Stimulated activated CD4-positive, alpha-beta T cell treated with anti-CD3 and anti-CD28 coated beads, TNF-alpha, amount 100 ng/mL, for 1 hour (primary cell): Measurements from ENCODE around the gene TMEM174.
"Not testable (repeated sequence)": the region's sequence is repeated elsewhere in the genome, so short reads cannot be mapped to it uniquely, and the experiment has no call there.

Source experiments
- DNase-seq, 3 donors: peaks; one replicate each; pipeline ENCODE4 v3.0.0-alpha.2; 2020; ENCODE audit warnings: low read depth in 3 of 3, low spot score in 1 of 3

TMEM174 gene

DNA sequence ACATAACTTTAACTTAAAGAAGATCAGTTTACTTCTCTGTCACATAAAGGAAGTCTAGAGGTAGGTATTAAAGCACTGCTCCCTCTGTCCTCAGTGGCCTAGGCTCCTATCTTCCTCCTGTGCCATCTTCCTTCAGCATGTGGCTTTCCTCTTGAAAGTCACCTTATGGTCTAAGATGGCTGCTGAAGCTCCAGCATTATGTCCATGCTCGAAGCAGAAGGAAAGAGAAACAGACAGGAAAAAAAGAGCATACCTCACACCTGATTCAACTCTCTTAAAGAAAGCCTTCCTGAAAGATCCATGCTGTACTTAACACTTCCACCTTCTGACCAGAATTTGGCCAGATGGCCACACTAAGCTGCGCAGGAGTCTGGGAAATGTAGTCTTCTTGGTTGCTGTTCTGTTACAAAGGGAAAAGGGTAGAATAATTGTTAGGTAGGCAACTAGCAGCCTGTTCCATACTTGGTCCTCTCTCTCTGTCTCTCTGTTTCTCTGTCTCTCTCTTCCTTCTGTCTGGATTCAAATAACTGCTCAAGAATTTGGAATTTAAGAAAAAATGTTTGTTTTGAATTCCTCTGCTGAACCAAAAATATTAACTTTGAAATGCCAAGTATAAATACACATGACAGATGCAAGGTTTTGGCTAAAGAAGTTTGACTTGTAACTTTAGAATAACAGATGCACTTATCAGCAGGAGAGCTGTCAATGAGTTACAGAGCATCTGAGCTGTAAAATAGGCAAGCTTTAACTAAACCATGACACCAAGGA, 16.0 kb downstream of the TMEM174 start:
- DNase-seq: no peak

DNA sequence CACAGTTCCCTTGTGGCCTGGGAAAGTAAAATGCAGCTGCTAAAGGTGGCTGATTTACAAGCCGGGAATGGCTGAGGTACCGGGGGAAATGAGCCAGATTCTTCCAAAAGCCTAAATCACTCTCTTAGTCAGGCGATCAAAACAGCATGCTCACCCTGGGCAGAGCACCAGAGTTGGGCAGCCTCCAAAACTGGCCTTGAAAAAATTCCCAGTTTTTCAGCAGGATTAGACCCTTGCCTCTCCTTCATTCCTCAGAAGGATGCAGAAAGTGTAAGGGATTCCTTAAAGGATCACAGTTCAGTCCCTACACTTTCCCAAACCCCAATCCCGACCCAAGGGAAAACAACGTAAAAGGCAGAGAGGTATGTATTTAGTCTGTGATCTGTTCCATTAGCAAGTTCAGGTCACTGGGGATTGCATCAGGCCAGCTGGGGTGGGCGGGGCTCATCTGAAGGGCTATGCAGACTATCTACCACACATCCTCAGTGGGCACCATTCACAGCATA, 16.9 kb downstream of the TMEM174 start:
- DNase-seq: no peak

DNA sequence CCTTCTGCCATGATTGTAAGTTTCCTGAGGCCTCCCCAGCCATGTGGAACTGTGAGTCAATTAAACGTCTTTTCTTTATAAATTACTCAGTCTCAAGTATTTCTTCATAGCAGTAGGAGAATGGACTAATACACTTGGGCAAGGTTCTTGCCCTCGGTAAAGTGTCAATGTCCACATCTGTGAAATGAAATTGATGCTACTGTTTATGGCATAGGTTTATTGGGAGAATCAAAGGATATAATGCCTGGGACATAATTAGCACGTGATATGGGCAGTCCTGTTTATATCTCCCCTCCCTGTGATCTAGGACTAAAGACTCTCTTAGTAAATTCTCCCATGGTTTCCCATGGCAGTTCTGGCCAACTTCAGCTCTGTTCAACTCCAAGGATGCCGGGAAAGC, 19.4 kb downstream of the TMEM174 start:
- no peak for DNase-seq

DNA sequence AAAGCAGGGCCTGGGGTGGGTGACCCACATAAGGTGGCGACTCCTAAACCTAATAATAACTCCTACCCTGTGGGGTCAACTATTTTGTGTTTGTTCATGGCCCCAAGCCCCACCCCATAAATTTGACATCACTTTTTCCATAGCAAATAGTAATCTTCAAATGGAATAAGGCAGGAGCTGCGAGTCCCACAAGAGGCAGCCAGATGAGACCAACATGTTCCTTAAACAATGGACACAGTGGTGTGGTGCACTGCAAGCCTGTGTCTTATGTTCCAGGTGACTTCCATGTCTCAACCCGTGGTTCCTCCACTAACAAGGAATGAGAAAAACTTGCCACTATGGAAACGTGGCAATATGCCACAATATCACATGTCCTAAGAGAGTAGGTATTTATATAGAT, 20.6 kb downstream of the TMEM174 start:
- no peak for DNase-seq

DNA sequence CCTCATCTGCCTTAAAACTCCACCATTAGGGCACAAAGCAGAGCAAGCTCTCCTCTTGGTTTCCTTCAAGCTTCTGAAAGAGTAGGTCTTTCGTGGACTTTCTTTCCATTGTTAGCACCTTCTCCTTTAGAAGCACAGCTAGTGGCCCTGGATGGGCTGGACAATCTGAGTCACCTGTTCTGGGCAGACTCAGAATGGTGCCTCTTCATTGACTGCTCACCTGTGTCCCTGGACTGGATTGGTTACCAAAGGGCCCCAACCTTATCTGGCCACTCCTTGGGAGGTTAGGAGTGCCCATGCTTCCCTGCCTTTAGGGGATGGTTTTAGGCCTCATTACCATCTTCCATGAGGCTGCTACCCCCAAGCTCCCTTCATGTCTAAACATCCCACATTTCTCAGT, 23.2 kb downstream of the TMEM174 start:
- no peak for DNase-seq

DNA sequence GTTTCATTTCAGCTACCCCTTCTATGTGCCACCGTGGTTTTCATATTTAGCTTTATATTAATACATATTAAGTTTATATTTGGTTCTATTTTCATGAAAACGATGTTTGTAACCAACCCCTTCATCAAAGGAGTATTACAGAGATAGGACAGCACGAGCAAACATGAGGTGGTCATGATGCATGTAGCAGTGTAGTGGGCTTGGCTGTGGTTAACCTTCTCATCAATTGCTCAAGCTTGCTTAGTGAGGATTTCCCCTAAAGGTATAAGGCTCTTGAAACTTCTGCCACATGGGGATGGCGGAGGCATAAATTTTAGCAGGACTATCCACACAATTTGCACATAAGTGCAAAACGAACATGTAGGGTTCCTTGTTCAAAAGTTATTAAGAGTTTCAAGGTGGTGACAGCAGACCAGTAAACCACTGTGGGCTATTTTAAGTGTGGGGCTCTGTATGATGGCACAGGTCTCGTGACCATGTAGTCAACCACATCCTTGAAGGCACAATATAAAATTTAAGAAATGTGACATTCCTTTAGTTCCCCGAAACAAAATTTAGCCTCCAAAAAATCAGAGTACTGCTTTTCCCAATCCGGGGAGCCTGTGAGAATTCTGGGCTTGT, 24.8 kb downstream of the TMEM174 start:
- no peak for DNase-seq

DNA sequence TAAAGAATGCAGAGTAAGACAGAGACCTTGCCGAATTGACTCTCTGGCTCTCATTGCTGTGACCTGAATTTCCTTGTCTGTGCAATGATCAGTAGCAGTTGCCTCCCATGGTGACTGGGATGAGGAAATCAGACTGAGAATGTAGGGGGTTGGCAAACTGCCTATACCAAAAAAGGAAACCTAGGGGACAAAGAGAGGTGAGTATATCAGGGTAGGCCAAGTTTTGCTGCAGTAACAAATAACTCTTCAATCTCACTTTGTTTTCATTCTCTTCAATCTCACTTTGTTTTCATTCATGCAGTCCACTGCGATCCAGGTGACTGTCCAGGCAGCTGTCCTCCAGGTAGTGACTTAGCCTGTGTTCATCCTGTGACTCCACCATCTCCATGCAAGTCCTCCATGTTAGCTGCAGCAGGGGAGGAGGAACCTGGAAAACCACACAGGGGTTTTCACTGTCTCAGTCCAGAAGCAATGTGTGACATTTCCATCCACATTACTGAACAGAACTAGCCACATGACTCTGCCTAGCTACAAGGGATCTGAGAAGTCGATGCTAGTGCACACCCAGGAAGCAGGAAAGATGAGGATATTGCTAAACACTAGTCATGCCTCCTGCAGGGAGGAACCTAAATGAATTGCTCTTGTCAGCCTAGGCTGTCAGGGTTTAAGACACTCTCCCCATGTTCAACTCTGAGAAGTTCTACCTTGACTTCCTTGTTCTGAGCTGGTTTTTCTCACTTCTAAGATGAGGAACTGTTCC, 26.0 kb downstream of the TMEM174 start:
- DNase-seq: no peak

DNA sequence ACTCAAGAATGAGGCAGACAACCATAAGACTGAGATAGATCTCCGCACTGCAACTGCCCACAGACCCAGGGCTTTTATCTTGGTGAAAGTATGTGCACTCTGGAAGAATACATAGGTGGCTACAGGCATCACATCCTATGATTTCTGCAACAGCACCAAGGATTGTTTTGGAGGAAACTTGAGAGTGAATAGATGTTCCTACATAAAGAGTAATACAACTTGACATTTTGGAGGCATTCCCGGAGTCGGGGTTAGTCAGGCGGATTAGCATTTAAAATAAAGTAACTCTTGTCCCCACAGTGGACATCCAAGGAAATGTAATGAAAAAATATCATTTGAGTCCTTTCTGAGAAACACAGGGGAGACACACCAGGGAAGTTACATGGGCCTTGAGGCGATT, 26.7 kb downstream of the TMEM174 start:
- DNase-seq: no peak

DNA sequence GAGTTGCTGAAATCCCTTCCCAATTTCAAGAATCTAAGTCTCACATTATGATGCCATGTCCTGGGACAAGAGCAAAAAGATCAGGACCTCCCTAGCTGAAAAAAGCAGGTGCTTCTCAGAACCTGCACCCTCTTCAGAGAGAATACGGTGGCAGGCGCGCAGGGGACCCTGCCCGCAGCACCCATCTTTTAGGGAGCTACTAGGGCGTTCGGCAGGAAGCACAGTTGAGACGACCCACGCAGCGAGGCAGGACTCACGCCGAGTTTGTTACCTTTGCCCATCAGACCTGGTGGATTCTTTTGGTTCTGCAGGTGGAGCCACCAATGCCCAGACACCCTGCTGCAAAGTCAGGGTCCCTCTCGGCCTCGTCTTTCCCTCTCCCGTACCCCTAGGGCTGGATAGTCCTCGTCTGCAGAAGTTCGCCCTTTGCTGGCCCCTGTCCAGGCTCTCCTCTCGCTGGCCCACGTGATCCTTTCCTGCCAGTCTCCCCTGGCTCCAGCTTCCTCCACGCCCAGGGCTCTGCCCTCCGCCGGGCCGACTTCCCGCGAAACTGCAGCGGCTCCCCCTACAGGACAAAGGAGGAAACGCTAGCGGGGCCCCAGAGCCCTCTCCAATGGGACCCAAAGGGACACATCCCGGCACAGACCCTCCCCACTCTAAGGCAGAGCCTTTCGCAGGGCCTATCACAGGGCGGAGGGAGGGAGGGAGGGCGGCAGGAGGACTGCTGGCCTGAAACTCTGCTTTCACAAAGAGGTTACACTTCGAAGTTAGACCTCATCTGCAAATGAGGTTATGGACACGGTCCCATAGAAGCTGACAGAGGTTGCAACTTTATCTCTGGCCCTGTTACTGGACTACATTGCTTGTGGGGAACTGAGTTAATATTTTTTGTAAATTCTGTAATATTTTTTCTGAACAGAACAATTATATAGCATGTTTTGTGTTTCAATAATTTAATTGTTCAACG, 28.8 kb downstream of the TMEM174 start:
- peak in 2 of 3 donors; percentile 35 to 64 for DNase-seq

DNA sequence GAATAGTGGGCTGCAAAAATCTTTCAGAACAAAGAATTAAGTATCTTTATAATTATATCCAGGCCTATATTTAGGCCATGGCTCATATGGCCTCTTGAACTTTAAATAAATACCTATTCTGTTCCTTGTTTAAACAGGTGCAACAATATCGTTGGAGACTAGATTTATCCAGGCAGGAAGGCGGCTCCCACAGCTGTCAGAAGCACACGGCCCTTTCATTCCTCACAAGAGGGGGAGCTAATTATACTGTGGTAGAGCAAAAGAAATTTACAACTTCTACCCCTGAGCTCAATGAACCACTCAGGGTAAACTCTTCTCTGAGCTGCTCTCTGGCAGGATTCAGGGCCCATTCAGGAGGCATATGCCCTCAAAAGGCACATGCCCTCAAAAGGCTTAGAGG, 31.3 kb downstream of the TMEM174 start:
- DNase-seq: no peak

DNA sequence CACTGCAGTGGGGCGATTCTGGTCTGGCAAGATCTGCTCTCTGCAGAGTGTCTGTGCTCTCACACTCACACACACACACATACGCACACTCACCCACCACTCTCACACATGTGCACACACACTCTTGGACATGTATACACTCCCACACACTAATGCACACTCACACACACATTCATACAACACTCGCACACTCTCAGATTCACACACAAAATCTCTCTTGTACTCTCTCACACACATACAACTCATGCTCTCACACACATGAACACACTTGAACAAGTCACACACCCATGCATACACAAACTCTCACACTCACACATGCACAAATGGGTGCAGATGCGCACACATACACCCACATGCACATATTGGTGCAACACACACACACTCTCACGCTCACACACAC, 31.7 kb downstream of the TMEM174 start:
- DNase-seq: no peak

DNA sequence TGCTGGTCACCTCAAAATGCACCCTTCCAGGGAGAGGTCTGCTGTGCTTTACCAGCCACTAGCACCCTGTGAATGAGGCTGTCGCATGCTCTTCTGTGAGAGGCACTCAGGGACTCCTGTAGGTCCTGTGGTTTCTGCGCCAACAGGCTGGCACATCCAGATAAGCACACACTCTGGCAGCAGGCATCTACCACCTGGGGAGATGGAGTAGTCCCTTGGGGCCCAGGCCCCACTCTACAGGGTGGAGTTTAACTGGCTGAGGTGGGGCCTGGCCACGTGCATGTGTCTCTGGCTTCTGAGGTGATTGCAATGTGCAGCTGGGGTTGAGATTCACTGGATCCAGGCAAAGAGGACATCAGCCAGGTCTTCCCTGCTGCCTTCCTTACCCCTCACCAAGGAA, 32.3 kb downstream of the TMEM174 start:
- DNase-seq: no peak

DNA sequence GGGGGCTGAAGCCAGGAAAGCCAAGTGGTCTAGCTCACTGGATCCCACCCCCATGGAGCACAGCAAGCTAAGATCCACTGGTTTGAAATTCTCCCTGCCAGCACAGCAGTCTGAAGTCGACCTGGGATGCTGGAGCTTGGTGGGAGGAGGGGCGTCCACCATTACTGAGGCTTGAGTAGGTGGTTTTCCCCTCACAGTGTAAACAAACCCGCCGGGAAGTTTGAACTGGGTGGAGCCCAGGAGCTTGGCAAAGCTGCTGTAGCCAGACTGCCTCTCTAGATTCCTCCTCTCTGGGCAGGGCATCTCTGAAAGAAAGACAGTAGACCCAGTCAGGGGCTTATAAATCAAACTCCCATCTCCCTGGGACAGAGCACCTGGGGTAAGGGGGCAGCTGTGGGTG, 34.2 kb downstream of the TMEM174 start:
- DNase-seq: not testable (repeated sequence)

DNA sequence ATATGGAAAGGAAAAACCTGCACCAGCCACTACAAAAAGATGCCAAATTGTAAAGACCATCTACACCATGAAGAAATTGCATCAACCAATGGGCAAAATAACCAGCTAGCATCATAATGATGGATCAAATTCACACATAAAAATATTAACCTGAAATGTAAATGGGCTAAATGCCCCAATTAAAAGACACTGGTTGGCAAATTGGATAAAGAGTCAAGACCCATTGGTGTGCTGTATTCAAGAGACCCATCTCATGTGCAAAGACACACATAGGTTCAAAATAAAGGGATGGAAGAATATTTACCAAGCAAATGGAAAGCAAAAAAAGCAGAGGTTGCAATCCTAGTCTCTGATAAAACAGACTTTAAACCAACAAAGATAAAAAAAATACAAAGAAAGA, 36.1 kb downstream of the TMEM174 start:
- DNase-seq: not testable (repeated sequence)

DNA sequence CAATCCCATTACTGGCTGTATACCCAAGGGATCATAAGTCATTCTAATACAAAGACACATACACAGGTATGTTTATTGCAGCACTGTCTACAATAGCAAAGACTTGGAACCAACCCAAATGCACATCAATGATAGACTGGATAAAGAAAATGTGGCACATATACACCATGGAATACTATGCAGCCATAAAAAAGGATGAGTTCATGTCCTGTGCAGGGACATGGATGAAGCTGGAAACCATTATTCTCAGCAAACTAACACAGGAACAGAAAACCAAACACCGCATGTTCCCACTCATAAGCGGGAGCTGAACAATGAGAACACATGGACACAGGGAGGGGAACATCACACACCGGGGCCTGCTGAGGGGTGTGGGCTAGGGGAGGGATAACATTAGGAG, 39.7 kb downstream of the TMEM174 start:
- DNase-seq: not testable (repeated sequence)

DNA sequence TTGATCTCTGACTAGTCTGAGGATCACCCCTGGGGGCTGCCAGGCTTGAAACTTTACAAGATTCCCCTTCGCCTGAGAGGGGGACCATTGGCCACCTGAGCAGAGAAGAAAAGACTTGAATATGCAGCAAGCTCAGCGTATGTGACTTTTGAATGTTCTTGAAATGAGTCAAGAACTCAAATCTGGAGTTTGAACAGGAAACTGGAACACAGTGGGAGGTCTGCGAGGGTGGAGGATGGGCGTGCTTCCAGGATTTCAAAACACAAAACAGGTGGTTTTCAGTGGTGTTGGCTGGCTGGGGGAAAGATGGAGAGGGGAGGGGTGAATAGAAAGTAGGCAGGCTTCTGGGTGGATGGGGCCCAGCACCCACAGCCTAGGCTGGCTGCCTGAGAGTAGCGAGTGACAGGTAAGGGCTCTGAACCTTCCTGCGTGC, 40.6 kb downstream of the TMEM174 start:
- DNase-seq: no peak

DNA sequence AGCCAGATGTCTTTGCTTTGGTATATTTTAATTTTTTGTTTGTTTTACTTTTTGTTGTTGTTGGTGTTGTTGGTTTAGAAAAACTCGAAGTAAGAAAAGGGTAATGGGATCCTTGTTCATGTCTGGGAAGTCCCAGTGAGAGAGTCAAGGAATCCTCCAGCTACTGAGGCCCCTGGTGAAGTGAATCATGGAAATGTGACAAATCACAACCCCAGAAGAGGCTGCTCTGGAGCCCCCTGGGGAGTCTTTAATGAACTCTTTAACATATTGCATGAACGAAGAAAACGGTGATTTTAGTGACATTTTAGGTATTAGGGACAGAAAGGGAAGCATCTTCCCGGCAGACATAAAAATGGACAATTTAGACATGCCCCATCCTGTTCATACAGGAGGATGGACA, 41.3 kb downstream of the TMEM174 start:
- no peak for DNase-seq

DNA sequence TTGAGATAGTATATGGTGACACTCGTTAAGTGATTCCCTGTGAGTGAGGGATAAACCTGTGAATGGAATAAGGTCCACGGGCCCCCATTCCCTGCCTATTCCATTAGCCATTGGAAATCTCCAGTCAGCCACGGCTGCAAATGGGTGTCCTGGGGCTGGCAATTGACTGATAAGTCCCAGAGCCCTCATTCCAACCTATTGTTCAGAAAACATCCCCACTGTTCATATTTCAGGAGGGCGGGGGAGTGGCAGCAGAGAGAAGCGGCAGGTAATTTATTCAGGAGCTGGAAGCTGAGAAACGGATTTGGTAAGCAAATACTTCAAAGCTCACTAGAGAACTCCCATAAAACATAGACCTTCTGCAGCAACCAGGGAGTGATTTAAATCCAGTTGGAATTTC, 42.0 kb downstream of the TMEM174 start:
- no peak for DNase-seq

DNA sequence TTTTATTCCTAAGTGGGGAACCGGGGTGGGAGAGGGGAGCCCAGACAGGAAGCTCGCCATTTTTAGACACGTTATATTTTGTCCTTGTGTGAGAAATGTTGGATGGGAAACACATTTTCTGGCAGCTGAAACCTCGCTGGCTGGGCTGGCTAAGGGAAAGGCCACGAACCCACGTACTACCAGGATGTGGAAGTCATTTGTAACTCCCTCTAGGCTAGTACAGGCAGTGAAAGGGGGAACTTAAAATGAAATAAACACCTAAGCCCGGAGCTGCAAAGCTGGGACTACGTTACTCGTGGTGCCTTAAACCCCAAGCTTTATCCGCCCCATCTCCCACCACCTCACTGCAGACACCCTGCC, 42.5 kb downstream of the TMEM174 start:
- DNase-seq: no peak

DNA sequence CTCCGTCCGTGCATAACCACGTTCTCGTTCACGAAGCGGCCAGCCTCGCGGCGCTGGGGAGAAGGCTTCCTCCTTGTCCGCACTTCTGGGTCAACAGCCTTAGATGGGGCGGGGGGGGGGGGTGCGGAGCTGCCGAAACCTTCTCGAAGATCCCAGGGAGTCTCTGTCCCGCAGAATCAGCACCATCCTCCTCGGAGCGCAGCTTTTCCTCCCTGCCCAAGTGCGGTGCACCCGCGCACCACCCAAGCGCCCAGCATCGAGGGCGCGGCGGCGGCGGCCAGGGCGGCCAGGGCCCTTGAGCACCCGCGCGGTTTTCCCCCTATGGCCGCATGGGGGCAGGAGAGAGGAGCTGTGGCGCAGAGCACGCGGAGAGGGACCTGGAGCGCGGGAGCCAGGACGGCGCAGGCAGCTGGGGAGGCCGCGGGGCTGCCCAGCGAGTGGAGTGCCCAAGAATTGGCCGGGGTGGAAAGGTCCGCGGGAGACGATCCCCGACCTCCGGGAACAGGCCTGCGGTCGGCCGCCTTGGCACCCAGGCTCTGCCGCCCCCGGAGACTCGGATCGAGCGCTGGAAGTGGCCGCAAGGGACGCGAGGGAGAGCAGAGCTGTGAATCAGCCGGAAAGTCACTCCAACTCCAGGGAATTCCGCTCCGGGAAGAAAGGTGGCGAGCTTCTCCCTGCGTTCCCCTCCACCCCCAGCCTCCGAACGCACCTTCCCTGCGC, 43.1 kb downstream of the TMEM174 start:
- peak in 2 of 3 donors; percentile 22 to 55 for DNase-seq
